GM10266 (cell line): ENCODE data around the gene CAPZA1.

Experiments used
- DNase-seq: peaks from one replicate; pipeline ENCODE4 v3.0.0; 2012; ENCODE audit errors: extremely low spot score
- TF ChIP-seq, protein P1 (sequence below): IDR thresholded peaks from 2 replicates; pipeline ENCODE4 v1.5.1; 2012; ENCODE audit warnings: mild to moderate bottlenecking, low read depth; ENCODE audit not compliant: control insufficient read depth, insufficient read depth; ENCODE audit errors: missing control alignments

CAPZA1 gene

DNA sequence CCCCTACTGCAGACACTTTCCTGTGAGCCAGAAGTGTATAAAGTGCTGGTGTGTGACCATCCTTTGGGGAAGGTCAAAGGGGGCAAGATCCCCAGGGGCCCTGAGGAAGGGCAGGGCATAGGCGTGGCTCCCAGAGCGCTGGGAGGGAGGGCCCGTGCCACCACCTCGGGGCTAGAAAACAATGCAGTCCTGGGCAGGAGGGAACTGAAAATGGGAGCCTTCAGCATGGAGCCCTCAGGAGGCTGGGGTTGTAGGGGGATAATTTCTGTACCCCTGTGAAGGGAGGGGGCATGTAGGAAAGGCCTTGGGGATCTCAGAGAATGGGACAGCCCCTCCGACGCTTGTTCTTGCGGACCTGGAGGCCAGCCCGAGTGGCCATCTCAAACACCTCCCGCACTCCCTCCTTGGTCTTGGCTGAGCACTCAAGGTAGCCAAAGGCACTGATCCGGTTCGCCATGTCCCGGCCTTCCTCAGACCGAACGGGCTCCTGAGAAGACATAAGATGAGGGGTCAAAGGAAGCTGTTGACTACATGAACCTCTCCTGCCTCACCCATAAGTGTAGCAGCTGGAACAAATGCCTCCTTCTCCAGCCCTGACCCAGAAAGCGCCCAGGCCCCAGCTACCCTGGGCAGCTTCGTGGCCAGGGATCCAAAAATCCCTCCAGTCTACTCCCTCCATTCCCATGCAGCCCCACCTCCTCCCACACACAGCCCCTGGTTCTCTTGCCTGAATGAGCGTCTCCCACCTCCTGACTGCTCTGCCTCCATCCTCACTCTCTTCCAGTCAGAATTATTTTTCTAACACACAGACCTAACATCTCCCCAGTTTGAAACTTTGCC lies 81.8 kb downstream of the CAPZA1 start:
- TF ChIP-seq, protein P1, sequence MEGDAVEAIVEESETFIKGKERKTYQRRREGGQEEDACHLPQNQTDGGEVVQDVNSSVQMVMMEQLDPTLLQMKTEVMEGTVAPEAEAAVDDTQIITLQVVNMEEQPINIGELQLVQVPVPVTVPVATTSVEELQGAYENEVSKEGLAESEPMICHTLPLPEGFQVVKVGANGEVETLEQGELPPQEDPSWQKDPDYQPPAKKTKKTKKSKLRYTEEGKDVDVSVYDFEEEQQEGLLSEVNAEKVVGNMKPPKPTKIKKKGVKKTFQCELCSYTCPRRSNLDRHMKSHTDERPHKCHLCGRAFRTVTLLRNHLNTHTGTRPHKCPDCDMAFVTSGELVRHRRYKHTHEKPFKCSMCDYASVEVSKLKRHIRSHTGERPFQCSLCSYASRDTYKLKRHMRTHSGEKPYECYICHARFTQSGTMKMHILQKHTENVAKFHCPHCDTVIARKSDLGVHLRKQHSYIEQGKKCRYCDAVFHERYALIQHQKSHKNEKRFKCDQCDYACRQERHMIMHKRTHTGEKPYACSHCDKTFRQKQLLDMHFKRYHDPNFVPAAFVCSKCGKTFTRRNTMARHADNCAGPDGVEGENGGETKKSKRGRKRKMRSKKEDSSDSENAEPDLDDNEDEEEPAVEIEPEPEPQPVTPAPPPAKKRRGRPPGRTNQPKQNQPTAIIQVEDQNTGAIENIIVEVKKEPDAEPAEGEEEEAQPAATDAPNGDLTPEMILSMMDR, result no peak
- no peak for DNase-seq

- DNase-seq, result no peak
- TF ChIP-seq, protein P1, result no peak
Observed at GRCh38 chr1:112702067-112702395, 82.4 kb downstream of the CAPZA1 start.

GRCh38 chr1:112702420-112703261 lies 83.0 kb downstream of the CAPZA1 start:
- TF ChIP-seq, protein P1, result no peak
- no peak for DNase-seq

DNA sequence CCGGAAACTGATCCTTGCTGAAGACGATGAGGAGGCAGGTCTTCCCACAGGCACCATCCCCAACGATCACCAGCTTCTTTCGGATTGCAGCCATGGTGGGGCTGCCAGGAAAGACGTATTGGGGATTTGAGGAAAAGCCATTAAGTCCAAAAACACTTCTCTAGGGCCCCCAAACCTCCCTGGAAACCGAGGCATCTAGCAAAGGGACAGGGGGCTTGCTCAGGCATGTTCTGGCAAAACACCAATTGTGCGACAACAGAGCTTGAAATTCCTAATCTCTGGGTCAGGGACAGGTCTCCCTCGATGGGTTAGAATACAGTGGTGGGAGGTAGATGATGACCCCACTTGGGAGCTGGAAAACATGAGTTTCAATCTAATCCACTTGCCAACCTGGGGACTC lies 84.1 kb downstream of the CAPZA1 start:
- DNase-seq, result no peak
- TF ChIP-seq, protein P1, result no peak

GRCh38 chr1:112704391-112704933 lies 84.8 kb downstream of the CAPZA1 start:
- TF ChIP-seq, protein P1, result no peak
- no peak for DNase-seq

DNA sequence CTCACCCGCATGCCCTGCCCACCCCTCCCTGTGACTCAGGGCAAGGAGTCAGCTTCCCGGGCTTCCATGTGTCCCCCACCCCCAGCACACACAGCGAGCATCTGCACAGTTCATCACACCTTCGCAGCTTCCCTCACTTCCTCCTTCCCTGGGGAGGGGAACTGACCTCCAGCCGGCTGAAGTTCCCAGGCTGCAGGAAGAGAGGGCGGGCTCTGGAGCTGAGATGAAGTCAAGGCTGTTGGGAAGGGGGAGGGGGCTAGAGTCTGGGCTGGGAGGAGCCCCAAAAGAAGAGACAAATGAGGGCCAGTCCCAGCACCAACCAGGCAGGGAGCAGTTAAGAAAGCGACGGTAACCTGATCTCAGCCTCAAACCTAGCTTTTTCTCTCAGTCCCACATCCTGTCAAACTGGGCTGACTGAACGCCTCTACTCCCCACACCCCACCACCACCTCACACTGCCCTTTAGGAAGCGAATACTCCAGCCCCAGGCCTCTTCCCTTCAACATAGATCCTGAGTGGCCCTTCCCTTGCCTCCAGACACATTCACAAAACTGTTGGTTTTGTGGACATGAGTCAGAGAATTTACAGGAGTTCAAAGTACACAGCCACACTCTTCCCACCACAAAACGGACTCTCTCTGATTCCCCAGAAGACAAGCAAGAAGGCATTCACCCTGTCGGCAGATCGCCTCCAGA lies 85.4 kb downstream of the CAPZA1 start:
- DNase-seq, result peak; percentile 93
- TF ChIP-seq, protein P1, result no peak
